SU-DHL-6 (cell line): ENCODE data around the gene S100A5.

ENCODE experiments used
- H2AFZ ChIP-seq: fragments of 200-600 bp; sonication (generic); 2 replicates; pipeline ENCODE4 v1.6.1; 2014; ENCODE audit warnings: low read depth, mild to moderate bottlenecking, moderate library complexity, mixed read lengths, antibody characterized with exemption, low read length; ENCODE audit not compliant: severe bottlenecking
- H3F3A ChIP-seq: fragments of 200-600 bp; shearing (Covaris generic); 2 replicates; pipeline ENCODE4 v1.6.0; 2016; ENCODE audit warnings: antibody characterized with exemption, mild to moderate bottlenecking; ENCODE audit not compliant: insufficient read depth
- H3K27ac ChIP-seq: fragments of 200-600 bp; sonication (generic); 2 replicates; pipeline ENCODE4 v1.5.1; 2016; ENCODE audit warnings: low read depth, mild to moderate bottlenecking, low read length, moderate library complexity, mixed read lengths
- H3K27me3 ChIP-seq: fragments of 200-600 bp; sonication (generic), shearing (Covaris generic); 2 replicates; pipeline ENCODE4 v1.6.0; 2014; ENCODE audit warnings: mild to moderate bottlenecking, low read length
- H3K36me3 ChIP-seq: fragments of 200-600 bp; sonication (generic); 2 replicates; pipeline ENCODE4 v1.6.1; 2014; ENCODE audit warnings: mild to moderate bottlenecking, low read length, mixed read lengths
- H3K4me2 ChIP-seq: fragments of 300-600, 200-600 bp; shearing (Covaris generic), sonication (generic); 2 replicates; pipeline ENCODE4 v1.6.0; 2014; ENCODE audit warnings: low read length, low read depth, mild to moderate bottlenecking; ENCODE audit not compliant: poor library complexity, severe bottlenecking
- H3K4me3 ChIP-seq: fragments of 200-600 bp; sonication (generic); 2 replicates; pipeline ENCODE4 v1.5.1; 2014; ENCODE audit warnings: antibody characterized with exemption, low read length, mild to moderate bottlenecking, mixed read lengths; ENCODE audit not compliant: insufficient read depth, poor library complexity, severe bottlenecking
- H3K79me2 ChIP-seq: fragments of 200-600 bp; sonication (generic); 2 replicates; pipeline ENCODE4 v1.6.1; 2014; ENCODE audit warnings: mild to moderate bottlenecking, low read length, moderate library complexity; ENCODE audit not compliant: insufficient read depth
- H3K9ac ChIP-seq: fragments of 200-600 bp; sonication (generic); 2 replicates; pipeline ENCODE4 v1.7.0; 2014; ENCODE audit warnings: mild to moderate bottlenecking, low read length
- H3K9me2 ChIP-seq: fragments of 200-600 bp; sonication (generic); replicated peaks from 2 replicates; pipeline ENCODE4 v1.6.1; 2014; ENCODE audit warnings: low read length; ENCODE audit not compliant: insufficient read depth
- H3K9me3 ChIP-seq: fragments of 200-600 bp; sonication (generic); 2 replicates; pipeline ENCODE4 v1.6.1; 2014; ENCODE audit warnings: low read length, mixed read lengths; ENCODE audit not compliant: insufficient read depth
- H4K20me1 ChIP-seq: fragments of 200-600 bp; sonication (generic); 2 replicates; pipeline ENCODE4 v1.6.1; 2014; ENCODE audit warnings: low read depth, mild to moderate bottlenecking, antibody characterized with exemption, low read length, moderate library complexity, mixed read lengths
- EZH2phosphoT487 ChIP-seq: fragments of 200-600 bp; sonication (generic), shearing (Covaris generic); conservative IDR thresholded peaks from 2 replicates; pipeline ENCODE4 v1.6.1; 2018; ENCODE audit warnings: mild to moderate bottlenecking, antibody characterized with exemption, low read length, moderate library complexity, mixed read lengths
- TF ChIP-seq, protein P1 (sequence below): fragments of 200-600 bp; sonication (generic); IDR thresholded peaks from one replicate; pipeline ENCODE4 v1.5.1; 2017; ENCODE audit warnings: antibody characterized with exemption, mild to moderate bottlenecking, low read length, moderate library complexity; ENCODE audit not compliant: insufficient read depth, poor library complexity, severe bottlenecking

S100A5 gene

DNA sequence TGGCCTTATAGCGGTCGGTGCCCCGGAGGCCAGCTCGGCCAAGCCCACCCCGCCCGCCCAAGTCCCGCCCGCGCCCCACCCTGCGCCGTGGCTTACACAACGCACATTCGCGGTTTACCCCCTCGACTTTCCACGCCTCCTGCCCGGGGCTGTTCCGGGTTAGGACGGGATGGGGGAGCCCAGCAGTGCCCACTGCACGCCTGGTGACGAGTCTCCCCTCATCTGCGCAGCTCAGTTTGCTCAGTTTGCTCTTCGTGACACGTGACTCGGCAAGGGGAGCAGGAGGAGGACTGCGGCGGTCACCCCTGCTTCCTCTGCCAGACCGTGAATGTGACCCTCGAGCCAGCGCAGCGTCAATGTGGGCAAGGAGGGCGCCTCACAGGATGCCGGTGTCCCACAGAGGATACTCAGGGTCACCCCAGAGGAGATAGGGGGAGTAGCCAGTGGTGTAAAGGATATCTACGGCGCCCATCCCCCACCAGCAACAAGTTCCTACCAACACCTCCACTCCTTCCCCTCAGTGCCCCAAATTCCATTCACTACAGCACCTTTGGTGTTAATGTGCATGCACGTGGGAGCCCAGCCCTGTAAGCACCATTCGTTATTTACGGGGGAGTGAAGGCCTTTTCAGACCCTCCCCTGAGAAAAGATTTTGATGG lies 4.6 kb downstream of the S100A5 start:
- TF ChIP-seq, protein P1, sequence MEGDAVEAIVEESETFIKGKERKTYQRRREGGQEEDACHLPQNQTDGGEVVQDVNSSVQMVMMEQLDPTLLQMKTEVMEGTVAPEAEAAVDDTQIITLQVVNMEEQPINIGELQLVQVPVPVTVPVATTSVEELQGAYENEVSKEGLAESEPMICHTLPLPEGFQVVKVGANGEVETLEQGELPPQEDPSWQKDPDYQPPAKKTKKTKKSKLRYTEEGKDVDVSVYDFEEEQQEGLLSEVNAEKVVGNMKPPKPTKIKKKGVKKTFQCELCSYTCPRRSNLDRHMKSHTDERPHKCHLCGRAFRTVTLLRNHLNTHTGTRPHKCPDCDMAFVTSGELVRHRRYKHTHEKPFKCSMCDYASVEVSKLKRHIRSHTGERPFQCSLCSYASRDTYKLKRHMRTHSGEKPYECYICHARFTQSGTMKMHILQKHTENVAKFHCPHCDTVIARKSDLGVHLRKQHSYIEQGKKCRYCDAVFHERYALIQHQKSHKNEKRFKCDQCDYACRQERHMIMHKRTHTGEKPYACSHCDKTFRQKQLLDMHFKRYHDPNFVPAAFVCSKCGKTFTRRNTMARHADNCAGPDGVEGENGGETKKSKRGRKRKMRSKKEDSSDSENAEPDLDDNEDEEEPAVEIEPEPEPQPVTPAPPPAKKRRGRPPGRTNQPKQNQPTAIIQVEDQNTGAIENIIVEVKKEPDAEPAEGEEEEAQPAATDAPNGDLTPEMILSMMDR = no peak
- TF ChIP-seq EZH2phosphoT487 = no peak
- no peak overlapping the region for H3K9ac ChIP-seq
- H3K27ac ChIP-seq = no peak overlapping the region
- no peaks in the 10 kb centered on the region for H4K20me1 ChIP-seq
- no peaks in the 10 kb centered on the region for H3K27me3 ChIP-seq
- no peaks in the 10 kb centered on the region for H3K9me3 ChIP-seq
- H3K4me2 ChIP-seq = no peak overlapping the region
- H3K79me2 ChIP-seq = no peaks in the 10 kb centered on the region
- H2AFZ ChIP-seq = no peak overlapping the region
- no peaks in the 10 kb centered on the region for H3K9me2 ChIP-seq
- H3K36me3 ChIP-seq = no peaks in the 10 kb centered on the region
- H3F3A ChIP-seq = no peaks in the 10 kb centered on the region
- no peak overlapping the region for H3K4me3 ChIP-seq

DNA sequence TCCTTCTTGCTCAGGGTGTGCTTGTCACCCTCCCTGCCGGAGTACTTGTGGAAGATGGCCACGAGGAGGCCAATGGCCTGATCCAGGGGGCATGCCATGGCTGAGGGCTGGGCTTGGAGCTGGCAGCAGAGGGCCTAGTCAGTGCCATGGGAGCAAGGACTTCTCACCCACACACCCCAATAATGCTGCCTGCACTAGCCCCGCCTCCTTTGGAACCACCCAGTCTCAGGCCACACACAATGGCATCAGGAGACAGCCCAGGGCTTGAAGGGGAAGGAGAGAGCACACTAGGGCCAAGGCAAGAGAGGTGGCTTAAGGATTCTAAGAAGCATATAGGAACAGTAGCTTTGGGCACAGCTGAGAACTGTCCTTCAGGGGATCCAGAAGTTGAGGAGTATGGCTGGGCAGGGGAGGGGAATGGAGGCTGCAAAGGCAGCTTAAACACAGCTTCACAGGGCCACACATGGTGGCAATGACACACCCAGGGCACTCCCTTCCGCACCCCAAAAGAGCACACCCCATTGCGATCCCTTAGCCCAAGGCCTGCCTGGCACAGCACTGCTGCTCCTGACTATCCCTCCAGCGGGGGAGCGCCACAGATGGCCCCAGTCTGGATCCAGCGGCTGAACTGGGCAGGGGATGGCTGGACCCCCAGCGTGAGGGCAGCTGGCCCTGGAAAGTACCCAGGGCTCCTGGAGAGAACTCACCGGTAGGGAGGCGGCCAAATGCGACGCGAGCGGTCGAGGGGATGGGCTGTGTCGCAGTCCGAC lies 5.3 kb downstream of the S100A5 start, which contains the start of gene S100A6:
TSS of gene S100A6 (minus strand) at position 750 of the 770 bp plus-strand sequence. CDS start at position 98, 652 bp downstream.
- H2AFZ ChIP-seq = no peak within 1 kb of the TSS
- H3K4me3 ChIP-seq = no peak within 1 kb of the TSS
- H3K9me2 ChIP-seq = no peaks in the 10 kb centered on the region
- no peak within 1 kb of the TSS for H3K9ac ChIP-seq
- no peaks in the 10 kb centered on the region for H3K36me3 ChIP-seq
- TF ChIP-seq, protein P1 = no peak
- no peak for TF ChIP-seq EZH2phosphoT487
- H3K27ac ChIP-seq = no peak within 1 kb of the TSS
- no peaks in the 10 kb centered on the region for H3K27me3 ChIP-seq
- no peaks in the 10 kb centered on the region for H3K79me2 ChIP-seq
- H3F3A ChIP-seq = no peaks in the 10 kb centered on the region
- H3K4me2 ChIP-seq = no peak within 1 kb of the TSS
- H3K9me3 ChIP-seq = no peaks in the 10 kb centered on the region
- no peaks in the 10 kb centered on the region for H4K20me1 ChIP-seq

DNA sequence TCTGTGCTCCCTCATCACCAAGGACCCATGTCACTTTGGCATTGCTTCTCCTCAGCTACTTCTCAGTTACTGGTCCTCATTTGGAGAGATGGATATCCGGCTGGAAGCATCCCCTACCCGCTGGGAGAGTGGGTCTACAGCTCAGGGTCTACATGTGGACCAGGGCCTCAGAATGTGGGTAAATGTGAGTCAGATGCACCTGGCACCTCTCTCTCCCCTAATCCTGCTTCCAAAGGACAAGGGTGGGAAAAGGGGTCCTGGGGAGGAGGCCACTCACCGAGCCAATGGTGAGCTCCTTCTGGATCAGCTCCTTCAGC lies 5.9 kb downstream of the S100A5 start:
- H2AFZ ChIP-seq = no peak overlapping the region
- no peak overlapping the region for H3K27ac ChIP-seq

More for the DNA sequence above, 5.9 kb downstream of the S100A5 start:
- Histone ChIP-seq H3F3A (no peaks in the 10 kb centered on the region), H3K79me2 (no peaks in the 10 kb centered on the region), H3K4me3 (no peak overlapping the region), H3K36me3 (no peaks in the 10 kb centered on the region), H3K9me2 (no peaks in the 10 kb centered on the region), H3K27me3 (no peaks in the 10 kb centered on the region), H4K20me1 (no peaks in the 10 kb centered on the region), H3K9me3 (no peaks in the 10 kb centered on the region), H3K9ac (no peak overlapping the region), H3K4me2 (no peak overlapping the region)
- TF ChIP-seq, protein P1 = no peak
- TF ChIP-seq EZH2phosphoT487 = no peak
